NCI-H1092 treated with DMSO at 0.1 percent for 48 hours (cell line): ENCODE measurements around the gene NPDC1.

Source experiments
- DNase-seq: peaks from one replicate; lab custom pipeline; 2025; lab: John Stamatoyannopoulos, UW

Gene NPDC1

GRCh38 chr9:137056739-137057415 lies 10.9 kb upstream of the NPDC1 start:
- DNase-seq: peak; percentile 50

GRCh38 chr9:137055385-137056364 lies 9.7 kb upstream of the NPDC1 start:
- peak; percentile 95 for DNase-seq

GRCh38 chr9:137054932-137055384 lies 9.0 kb upstream of the NPDC1 start:
- no peak for DNase-seq

- DNase-seq: no peak
Observed at GRCh38 chr9:137053944-137054931, 8.3 kb upstream of the NPDC1 start, which contains the start of gene ENTPD2. Gene ENTPD2, minus strand, starts transcription at chr9:137054061. Its CDS starts 64 bp downstream, at chr9:137053997.

GRCh38 chr9:137052998-137053943 lies 7.3 kb upstream of the NPDC1 start:
- DNase-seq: no peak

GRCh38 chr9:137052293-137052692 lies 6.3 kb upstream of the NPDC1 start:
- no peak for DNase-seq

- DNase-seq: no peak
Observed at GRCh38 chr9:137051145-137051724, 5.3 kb upstream of the NPDC1 start.

GRCh38 chr9:137050570-137050969 lies 4.6 kb upstream of the NPDC1 start:
- no peak for DNase-seq

- peak; percentile 65 for DNase-seq
Observed at GRCh38 chr9:137049544-137050449, 3.8 kb upstream of the NPDC1 start.

GRCh38 chr9:137048655-137049543 lies 2.9 kb upstream of the NPDC1 start:
- DNase-seq: no peak

GRCh38 chr9:137045294-137046087 lies 486 bp downstream of the NPDC1 start:
- DNase-seq: peak; percentile 26

GRCh38 chr9:137044502-137045177 lies 1.3 kb downstream of the NPDC1 start:
- peak; percentile 59 for DNase-seq

- DNase-seq: no peak
Observed at GRCh38 chr9:137044037-137044436, 1.9 kb downstream of the NPDC1 start.

- no peak for DNase-seq
Observed at GRCh38 chr9:137042751-137043727, 2.9 kb downstream of the NPDC1 start.

- no peak for DNase-seq
Observed at GRCh38 chr9:137041124-137041523, 4.9 kb downstream of the NPDC1 start.
